HepG2 (cell line): ENCODE results near the gene MAT2A. TPM values are rescaled to one million over a fixed set of nuclear protein-coding genes. Genes with fewer than 3 reads are reported as not detected.
A peak's percentile ranks its signal among the peaks of the same experiment; 100 is the strongest.

ENCODE experiments used
- ATF2 ChIP-seq: sonication (generic); formaldehyde crosslinking; IDR thresholded peaks from 2 replicates; pipeline ENCODE4 v1.4.0; 2020; ENCODE audit warnings: missing genetic modification reagents
- CHD2 ChIP-seq: IDR thresholded peaks from 2 replicates; pipeline ENCODE4 v1.6.1; 2011; ENCODE audit warnings: low read depth, low read length, improper control_type of control experiment
- ELK4 ChIP-seq: sonication (generic); formaldehyde crosslinking; IDR thresholded peaks from 2 replicates; pipeline ENCODE4 v1.9.0; 2021; ENCODE audit warnings: missing genetic modification reagents, borderline replicate concordance
- KAT8 ChIP-seq: IDR thresholded peaks from 2 replicates; pipeline ENCODE4 v1.6.1; 2016; ENCODE audit warnings: missing genetic modification reagents, missing compliant biosample characterization
- KLF13 ChIP-seq: sonication (generic); formaldehyde crosslinking; IDR thresholded peaks from 2 replicates; pipeline ENCODE4 v1.4.0; 2020; ENCODE audit warnings: mild to moderate bottlenecking, missing genetic modification reagents
- MED13 ChIP-seq: sonication (generic); formaldehyde crosslinking; IDR thresholded peaks from 2 replicates; pipeline ENCODE4 v1.5.0; 2020; ENCODE audit warnings: missing genetic modification reagents
- MNT ChIP-seq: fragments of 450-650 bp; IDR thresholded peaks from 2 replicates; pipeline ENCODE4 v1.6.1; 2016
- MTERF4 ChIP-seq: sonication (generic); formaldehyde crosslinking; IDR thresholded peaks from 2 replicates; pipeline ENCODE4 v1.8.0; 2023; ENCODE audit warnings: mild to moderate bottlenecking, missing genetic modification reagents
- PRDM10 ChIP-seq: sonication (generic); formaldehyde crosslinking; IDR thresholded peaks from 2 replicates; pipeline ENCODE4 v1.4.0; 2020; ENCODE audit warnings: low read depth, missing genetic modification reagents
- RBM22 ChIP-seq: fragments of 200-400 bp; formaldehyde crosslinking; optimal IDR thresholded peaks from 2 replicates; pipeline ENCODE3; 2017; ENCODE audit warnings: mild to moderate bottlenecking, low read length, moderate library complexity
- SAP130 ChIP-seq: IDR thresholded peaks from 2 replicates; pipeline ENCODE4 v1.6.1; 2016; ENCODE audit warnings: low read depth
- TAF1 ChIP-seq: sonication (generic); formaldehyde crosslinking; IDR thresholded peaks from 2 replicates; pipeline ENCODE4 v1.4.0; 2020; ENCODE audit warnings: missing genetic modification reagents
- THYN1 ChIP-seq: sonication (generic); formaldehyde crosslinking; IDR thresholded peaks from 2 replicates; pipeline ENCODE4 v1.8.1; 2023; ENCODE audit warnings: low read depth, mild to moderate bottlenecking, moderate library complexity, missing genetic modification reagents, borderline replicate concordance
- ZMYM2 ChIP-seq: sonication (generic); formaldehyde crosslinking; IDR thresholded peaks from 2 replicates; pipeline ENCODE4 v1.8.0; 2022; ENCODE audit warnings: mild to moderate bottlenecking, missing genetic modification reagents
- ZNF337 ChIP-seq: sonication (generic); formaldehyde crosslinking; IDR thresholded peaks from 2 replicates; pipeline ENCODE4 v1.5.1; 2020; ENCODE audit warnings: missing genetic modification reagents, low read depth, mild to moderate bottlenecking, borderline replicate concordance
- ZNF343 ChIP-seq: sonication (generic); formaldehyde crosslinking; IDR thresholded peaks from 2 replicates; pipeline ENCODE4 v1.4.0; 2020; ENCODE audit warnings: mild to moderate bottlenecking, missing genetic modification reagents
- ZSCAN25 ChIP-seq: sonication (generic); formaldehyde crosslinking; IDR thresholded peaks from 2 replicates; pipeline ENCODE4 v1.8.0; 2022; ENCODE audit warnings: mild to moderate bottlenecking, missing genetic modification reagents
- polyA plus RNA-seq, 8 experiments: library from polyadenylated mRNA; depleted of rRNA in 3 of 8; stranded (reverse) in 7 of 8; unstranded in 1 of 8; fragments of >200 nt; fragmentation: Illumina TruSeq in 4 of 8; extraction: Trizol in 4 of 8; gene quantifications; 2 replicates each; pipeline versions ENCODE4 v1.2.1 to v1.2.3, GENCODE V29; 2011 to 2016; ENCODE audit warnings: low read depth in 4 of 8, missing spikeins in 1 of 8, mixed read lengths in 1 of 8; ENCODE audit not compliant: insufficient read depth in 1 of 8
- total RNA-seq, 5 experiments: library from RNA; depleted of rRNA; stranded (reverse); fragments of >200 nt; fragmentation: Illumina TruSeq; extraction: Trizol; gene quantifications; 2 replicates each; pipeline ENCODE4 v1.2.3, GENCODE V29; 2016; ENCODE audit warnings: low read depth in 1 of 5
- TF ChIP-seq, protein P1 (sequence below): sonication (generic); formaldehyde crosslinking; IDR thresholded peaks from 2 replicates; pipeline ENCODE4 v1.4.0; 2020; ENCODE audit warnings: missing genetic modification reagents, mild to moderate bottlenecking, borderline replicate concordance

MAT2A gene
- total and polyA plus RNA-seq, 2 of the 13 experiments (the other 11 are each of a cell fraction or from before 2014, with no cell fraction given), result 155 to 331 TPM

GRCh38 chr2:85538507-85539360, at the start of gene MAT2A (continued):
- TF ChIP-seq ZMYM2 (CRISPR knock-in tag) (peak; percentile 90), ZNF337 (0 out of 2 replicates have a peak, but pooled peaks have one; percentile 51), CHD2 (peak; percentile 70; the same call in 1 of the 2 replicates), KLF13 (CRISPR knock-in tag) (0 out of 2 replicates have a peak, but pooled peaks have one; percentile 3), THYN1 (CRISPR knock-in tag) (peak; percentile 78; the same call in 1 of the 2 replicates), MED13 (CRISPR knock-in tag) (peak; percentile 73; the same call in 1 of the 2 replicates), MTERF4 (no peak), TAF1 (peak; percentile 89), ELK4 (peak; percentile 72; the same call in 1 of the 2 replicates), PRDM10 (CRISPR knock-in tag) (peak; percentile 99), ZNF343 (CRISPR knock-in tag) (peak; percentile 90), ZSCAN25 (peak; percentile 91), MNT (no peak), RBM22 (peak; percentile 95), KAT8 (CRISPR knock-in tag) (peak; percentile 76), ATF2 (no peak; the same call in none of the 2 replicates), SAP130 (CRISPR knock-in tag) (peak; percentile 72)
- TF ChIP-seq, protein P1, sequence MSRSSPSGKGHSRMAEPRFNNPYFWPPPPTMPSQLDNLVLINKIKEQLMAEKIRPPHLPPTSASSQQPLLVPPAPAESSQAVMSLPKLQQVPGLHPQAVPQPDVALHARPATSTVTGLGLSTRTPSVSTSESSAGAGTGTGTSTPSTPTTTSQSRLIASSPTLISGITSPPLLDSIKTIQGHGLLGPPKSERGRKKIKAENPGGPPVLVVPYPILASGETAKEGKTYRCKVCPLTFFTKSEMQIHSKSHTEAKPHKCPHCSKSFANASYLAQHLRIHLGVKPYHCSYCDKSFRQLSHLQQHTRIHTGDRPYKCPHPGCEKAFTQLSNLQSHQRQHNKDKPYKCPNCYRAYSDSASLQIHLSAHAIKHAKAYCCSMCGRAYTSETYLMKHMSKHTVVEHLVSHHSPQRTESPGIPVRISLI, result peak; percentile 39; the same call in 1 of the 2 replicates
